ENCODE data around the gene GAREM1.

Gene GAREM1

DNA sequence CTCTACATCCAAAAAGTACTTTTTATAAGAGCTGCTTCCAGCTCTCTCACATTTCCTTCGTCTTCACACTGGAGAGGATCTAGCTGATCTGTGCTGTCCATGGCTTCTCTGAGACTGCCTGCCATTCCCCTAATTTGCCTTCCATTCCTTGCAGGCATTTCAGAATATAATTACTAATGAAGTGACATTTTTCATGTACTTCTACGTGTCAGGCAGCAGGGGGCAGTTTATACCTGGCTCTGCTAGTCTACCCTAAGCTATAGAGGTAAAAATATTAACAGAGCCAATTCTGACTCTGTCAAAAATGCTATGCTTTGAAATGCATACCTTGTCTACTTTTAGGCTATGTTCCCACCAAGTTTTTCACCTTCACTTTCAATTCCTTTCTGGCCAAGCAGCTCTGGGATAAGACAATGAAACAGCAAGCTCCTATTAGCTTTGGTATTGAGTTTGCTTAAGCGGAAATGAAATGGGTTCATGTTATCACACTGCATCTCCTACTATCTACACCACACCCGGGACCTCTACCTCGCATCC, 198.9 kb downstream of the GAREM1 start:
- no peak overlapping the region for H3K27ac ChIP-seq
- TF ChIP-seq, protein P1, sequence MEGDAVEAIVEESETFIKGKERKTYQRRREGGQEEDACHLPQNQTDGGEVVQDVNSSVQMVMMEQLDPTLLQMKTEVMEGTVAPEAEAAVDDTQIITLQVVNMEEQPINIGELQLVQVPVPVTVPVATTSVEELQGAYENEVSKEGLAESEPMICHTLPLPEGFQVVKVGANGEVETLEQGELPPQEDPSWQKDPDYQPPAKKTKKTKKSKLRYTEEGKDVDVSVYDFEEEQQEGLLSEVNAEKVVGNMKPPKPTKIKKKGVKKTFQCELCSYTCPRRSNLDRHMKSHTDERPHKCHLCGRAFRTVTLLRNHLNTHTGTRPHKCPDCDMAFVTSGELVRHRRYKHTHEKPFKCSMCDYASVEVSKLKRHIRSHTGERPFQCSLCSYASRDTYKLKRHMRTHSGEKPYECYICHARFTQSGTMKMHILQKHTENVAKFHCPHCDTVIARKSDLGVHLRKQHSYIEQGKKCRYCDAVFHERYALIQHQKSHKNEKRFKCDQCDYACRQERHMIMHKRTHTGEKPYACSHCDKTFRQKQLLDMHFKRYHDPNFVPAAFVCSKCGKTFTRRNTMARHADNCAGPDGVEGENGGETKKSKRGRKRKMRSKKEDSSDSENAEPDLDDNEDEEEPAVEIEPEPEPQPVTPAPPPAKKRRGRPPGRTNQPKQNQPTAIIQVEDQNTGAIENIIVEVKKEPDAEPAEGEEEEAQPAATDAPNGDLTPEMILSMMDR (conservative IDR thresholded peaks at IDR 0.05), result peak; percentile 82

GRCh38 chr18:32270341-32270740, 200.3 kb downstream of the GAREM1 start:
- no peak overlapping the region for H3K27ac ChIP-seq

GRCh38 chr18:32267463-32267862, 203.2 kb downstream of the GAREM1 start:
- H3K27ac ChIP-seq, result no peak overlapping the region
- TF ChIP-seq, protein P1 (conservative IDR thresholded peaks at IDR 0.05), result no peak

More at GRCh38 chr18:32270341-32270740, 200.3 kb downstream of the GAREM1 start:
- TF ChIP-seq, protein P1 (conservative IDR thresholded peaks at IDR 0.05), result no peak

DNA sequence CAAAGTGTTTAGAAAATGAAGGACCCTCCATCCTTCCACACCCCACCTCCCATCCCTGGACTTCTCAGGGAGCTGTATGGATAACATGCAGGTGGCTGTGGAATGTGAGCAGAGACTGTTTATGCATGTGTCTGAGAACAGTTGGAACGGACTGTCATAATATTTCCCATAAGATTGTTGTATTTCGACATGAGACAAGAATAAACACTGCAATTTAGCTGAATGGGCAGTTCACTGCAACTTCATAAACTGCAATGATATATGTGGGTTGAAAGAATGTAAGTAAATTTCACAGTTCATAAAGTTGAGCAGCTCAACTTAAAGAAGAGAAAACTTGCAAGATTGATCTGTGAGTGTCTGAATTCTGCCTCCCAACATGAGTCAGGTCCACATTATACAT, 206.3 kb downstream of the GAREM1 start:
- no peak overlapping the region for H3K27ac ChIP-seq
- TF ChIP-seq, protein P1 (conservative IDR thresholded peaks at IDR 0.05), result no peak

GRCh38 chr18:32262092-32262491, 208.6 kb downstream of the GAREM1 start:
- H3K27ac ChIP-seq, result no peak overlapping the region
- TF ChIP-seq, protein P1 (conservative IDR thresholded peaks at IDR 0.05), result no peak

- no peak overlapping the region for H3K27ac ChIP-seq
- TF ChIP-seq, protein P1 (conservative IDR thresholded peaks at IDR 0.05), result no peak
Measured at GRCh38 chr18:32261003-32261402, 209.7 kb downstream of the GAREM1 start.

- no peak overlapping the region for H3K27ac ChIP-seq
- TF ChIP-seq, protein P1 (conservative IDR thresholded peaks at IDR 0.05), result no peak
Measured at GRCh38 chr18:32259553-32259952, 211.1 kb downstream of the GAREM1 start.
